H4 (cell line): ENCODE results near the gene ACSM5. TPM values are rescaled to one million over a fixed set of nuclear protein-coding genes. Genes with fewer than 3 reads are reported as not detected.
A peak's percentile ranks its signal among the peaks of the same experiment; 100 is the strongest.

Experiments
- DNase-seq: peaks from one replicate; pipeline ENCODE4 v3.0.0-alpha.2; 2015; ENCODE audit warnings: low spot score
- total RNA-seq: library from RNA; depleted of rRNA; stranded (reverse); fragments of >200 nt; shearing (Covaris generic); gene quantifications from 2 replicates; pipeline ENCODE4 v1.2.3, GENCODE V29; 2014; rRNA removed

ACSM5 gene, protein sequence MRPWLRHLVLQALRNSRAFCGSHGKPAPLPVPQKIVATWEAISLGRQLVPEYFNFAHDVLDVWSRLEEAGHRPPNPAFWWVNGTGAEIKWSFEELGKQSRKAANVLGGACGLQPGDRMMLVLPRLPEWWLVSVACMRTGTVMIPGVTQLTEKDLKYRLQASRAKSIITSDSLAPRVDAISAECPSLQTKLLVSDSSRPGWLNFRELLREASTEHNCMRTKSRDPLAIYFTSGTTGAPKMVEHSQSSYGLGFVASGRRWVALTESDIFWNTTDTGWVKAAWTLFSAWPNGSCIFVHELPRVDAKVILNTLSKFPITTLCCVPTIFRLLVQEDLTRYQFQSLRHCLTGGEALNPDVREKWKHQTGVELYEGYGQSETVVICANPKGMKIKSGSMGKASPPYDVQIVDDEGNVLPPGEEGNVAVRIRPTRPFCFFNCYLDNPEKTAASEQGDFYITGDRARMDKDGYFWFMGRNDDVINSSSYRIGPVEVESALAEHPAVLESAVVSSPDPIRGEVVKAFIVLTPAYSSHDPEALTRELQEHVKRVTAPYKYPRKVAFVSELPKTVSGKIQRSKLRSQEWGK
- total RNA-seq: 1.1 TPM in 1 of 2 replicates, not detected in the other

- peak; percentile 32 for DNase-seq
These were observed at the start of gene ACSM5 for GRCh38 chr16:20409398-20410120. Gene ACSM5 (plus strand): TSS chr16:20409534. CDS start chr16:20411485, 1,951 bp downstream.

DNA sequence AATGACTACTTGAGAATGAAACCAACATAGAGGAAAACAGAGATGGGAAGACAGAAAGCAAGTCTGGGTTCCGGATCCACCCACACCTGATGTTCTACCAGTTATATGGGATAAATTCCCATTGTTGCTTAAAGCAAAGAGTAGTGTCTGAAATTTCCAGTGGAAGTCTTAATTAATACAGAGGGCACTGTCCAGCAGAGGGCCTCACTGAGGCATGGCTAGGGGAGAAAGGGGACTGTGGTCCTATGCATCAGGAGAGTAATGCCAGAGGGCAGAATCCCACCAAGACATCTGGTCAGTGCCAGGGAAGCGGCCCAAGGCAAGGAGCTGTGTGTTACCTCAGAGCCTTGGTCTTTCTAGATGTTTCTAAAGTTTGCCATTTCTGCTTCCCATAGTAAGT lies 49.3 kb upstream of the ACSM5 start:
- DNase-seq: no peak

DNA sequence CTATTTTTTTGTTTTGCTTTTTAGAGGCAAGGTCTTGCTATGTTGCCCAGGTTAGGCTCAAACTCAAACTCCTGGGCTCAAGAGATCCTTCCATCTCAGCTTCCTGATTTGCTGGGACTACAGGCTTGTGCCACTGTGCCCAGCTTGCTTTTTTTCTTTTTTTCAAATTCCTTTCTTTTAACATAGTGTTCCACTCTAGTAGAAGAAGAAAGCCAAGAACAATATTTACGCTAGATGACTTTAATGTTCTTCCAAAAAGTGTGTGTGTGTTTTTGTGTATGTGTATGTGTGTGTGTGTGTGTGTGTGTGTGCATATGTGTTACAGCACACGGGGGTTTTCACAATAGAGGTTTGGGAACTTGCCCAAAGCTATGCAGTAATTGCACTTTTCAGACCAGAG lies 46.1 kb upstream of the ACSM5 start:
- no peak for DNase-seq

GRCh38 chr16:20364051-20364450 lies 45.3 kb upstream of the ACSM5 start:
- no peak for DNase-seq

DNA sequence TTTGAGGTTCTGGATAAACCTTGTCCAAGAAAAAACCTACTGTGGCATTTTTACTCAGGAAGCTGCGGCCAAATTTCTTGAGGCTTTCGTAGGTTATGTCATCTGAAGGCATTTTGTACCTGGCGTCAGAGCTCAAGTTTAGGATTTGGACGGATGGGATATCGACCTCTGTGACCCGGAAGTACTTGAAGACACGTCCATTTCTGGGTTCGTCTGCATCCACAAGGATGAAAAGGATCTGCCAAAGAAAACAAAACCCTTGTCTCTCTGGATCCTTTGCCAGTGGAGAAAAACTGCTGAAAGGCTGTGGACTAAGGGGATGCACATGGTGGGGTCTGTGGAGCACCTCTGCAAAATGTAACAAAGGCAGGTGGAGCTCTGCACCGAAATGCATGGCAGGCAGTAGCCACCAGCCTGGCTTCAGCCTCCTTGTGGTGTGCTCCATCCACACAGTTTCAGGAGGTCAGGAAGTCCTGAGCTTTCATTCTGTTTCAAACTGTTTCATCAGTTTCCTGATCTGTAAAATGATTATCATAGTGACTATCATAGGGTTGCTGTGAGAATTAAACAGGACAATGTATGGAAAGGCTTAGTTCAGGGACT lies 39.8 kb upstream of the ACSM5 start:
- DNase-seq: no peak

DNA sequence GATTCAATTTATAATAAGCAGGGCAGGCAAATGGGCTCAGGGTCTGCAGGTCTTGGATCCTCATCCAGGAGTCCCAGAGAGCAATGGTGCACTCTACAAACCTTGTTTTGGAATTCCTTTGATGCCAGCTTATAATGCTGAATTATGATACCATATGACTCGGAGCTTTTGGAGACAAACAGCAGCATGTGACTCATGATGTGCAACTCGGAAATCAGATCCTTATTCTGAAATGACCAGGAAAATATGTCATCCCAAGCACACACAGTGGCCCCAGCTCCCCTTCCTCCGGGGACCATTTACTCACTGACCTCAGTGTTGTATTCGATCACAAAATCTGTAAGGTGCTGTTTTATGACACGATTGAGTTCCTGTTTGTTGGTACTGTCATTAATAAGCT lies 36.6 kb upstream of the ACSM5 start:
- no peak for DNase-seq

DNA sequence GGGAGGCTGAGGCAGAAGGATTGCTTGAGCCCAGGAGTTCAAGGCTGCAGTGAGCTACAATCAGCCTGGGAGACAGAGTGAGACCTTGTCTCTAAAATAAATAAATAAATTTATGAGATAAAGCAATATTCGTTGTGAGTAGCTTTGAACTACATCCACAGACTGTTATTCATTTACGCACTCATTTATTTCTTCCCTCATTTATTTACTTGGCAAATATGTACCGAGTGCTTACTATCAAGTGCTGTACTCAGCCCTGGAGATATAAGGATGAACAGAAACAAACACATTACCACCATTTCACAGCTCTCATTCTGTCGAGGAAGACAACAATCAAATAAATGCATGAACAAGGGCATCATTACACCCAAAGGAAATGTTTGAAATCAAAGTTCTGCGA lies 32.2 kb upstream of the ACSM5 start:
- DNase-seq: no peak

GRCh38 chr16:20380782-20381181 lies 28.6 kb upstream of the ACSM5 start:
- DNase-seq: no peak

DNA sequence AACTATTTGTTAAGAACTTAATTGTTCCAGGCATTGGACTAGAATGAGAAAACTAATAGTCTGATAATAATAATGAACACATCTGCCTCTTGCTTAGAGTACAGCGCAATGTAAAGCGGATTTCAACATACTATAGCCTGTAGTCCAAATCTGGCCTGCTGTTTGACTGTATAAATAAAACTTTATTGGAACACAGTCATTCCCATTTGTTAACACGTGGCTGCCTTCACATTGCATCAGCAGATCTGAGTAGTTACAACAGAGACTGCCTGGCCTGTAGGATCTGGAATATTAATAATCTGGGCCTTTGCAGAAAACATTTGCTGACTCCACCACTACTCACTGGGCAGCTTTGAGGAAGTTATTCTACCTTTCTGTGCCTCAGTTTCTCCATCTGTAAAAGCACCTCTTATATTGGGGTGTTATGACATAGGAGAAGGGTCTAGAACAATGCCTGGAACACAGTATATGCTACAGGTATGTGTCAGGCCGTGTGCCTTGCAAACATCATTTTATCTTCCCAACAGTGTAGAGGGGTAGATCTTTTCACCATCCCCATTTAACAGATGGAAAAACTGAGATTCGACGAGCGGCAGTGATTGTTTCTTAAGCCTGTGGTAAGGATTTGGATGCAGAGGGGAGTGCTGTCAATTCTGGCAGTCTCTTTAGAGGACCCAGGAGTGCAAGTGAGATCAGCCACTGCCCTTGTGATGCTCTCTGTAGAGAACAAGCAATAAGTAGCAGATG lies 27.0 kb upstream of the ACSM5 start:
- no peak for DNase-seq

GRCh38 chr16:20383106-20384029 lies 26.0 kb upstream of the ACSM5 start:
- DNase-seq: peak; percentile 74

DNA sequence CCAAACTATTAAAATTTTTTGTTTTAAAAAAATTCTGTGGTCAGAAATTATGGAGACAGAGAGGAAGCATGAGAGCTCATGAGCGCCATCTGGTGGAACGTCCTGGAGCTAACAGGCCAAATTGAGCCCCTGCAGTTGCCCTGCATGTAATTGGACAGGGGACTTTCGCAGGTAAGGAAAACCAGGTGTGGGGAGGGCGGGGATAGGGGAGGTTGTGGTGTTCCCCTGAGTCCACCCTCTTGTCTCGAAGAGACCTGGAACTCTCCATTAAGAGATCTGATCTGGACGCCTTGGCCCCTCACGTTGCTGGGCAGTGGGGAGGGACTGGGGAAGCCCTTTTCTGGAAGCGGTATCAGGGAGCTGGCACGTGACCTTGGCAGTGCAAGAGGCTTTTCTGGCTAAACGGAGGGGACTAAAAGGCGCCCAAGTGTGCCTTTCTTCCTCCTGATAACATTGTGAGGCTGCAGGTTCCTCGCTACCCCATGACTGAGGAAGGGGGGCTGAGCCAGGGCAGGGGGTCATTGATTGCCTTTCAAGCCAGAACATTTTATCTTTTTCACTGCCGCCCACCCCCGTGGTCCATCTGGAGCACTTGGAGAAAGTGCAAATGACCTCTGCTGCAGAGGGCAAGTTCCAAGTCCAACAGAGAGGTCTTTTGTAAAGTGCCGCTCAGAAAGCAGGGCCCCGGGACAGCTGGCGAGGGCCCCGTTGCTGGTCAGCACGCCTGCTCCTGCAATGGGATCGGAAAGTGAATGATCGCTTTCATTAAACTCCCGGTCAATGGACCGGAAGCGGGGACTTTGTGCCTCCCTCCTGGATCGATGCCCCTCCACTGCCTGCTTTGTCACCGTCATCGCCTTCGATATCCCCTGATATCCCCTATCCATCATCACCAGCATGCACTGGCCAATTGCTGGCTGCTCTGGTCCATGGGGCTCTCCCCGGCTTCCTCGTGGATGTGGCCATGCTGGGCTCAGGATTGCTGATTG lies 23.2 kb upstream of the ACSM5 start:
- DNase-seq: peak; percentile 13

DNA sequence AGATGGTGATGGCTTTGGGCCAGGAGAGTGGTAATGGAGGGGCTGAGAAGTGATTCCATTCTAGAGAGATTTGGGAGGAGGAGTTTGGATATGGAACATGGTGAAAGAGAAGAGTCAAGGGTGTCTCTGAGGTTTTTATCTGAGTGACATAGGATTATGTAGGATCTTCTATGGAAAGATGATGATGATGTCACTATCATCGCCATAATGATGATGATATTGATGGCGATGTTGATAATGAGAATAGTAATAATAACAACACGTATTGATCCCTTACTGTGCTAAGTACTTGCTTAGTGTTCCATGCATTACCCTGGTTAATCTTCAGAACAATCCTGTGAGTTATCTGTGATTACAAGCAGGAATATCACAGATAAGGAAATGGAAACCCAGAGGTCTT lies 21.4 kb upstream of the ACSM5 start:
- DNase-seq: no peak

- DNase-seq: no peak
These were observed 20.5 kb upstream of the ACSM5 start for GRCh38 chr16:20388854-20389253.

- no peak for DNase-seq
These were observed 18.3 kb upstream of the ACSM5 start for GRCh38 chr16:20391045-20391444.

GRCh38 chr16:20393801-20394577 lies 15.3 kb upstream of the ACSM5 start:
- no peak for DNase-seq

DNA sequence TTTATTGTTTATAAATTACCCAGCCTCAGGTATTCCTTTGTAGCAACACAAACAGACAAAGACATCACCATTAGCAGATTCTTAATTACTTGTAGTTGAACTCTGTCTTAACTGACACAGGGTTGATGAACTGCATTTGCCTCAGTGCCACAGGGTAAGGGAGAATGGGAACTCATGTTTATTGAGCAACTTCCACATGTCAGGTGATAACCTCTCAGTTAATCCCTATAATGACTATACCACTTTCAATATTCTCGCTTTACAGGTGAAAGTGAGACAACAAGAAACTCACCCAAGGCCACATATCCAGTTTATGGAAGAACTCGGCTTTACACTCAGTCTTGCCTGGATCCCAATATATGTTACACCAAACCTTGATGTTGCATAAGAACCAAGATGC lies 13.4 kb upstream of the ACSM5 start:
- no peak for DNase-seq

DNA sequence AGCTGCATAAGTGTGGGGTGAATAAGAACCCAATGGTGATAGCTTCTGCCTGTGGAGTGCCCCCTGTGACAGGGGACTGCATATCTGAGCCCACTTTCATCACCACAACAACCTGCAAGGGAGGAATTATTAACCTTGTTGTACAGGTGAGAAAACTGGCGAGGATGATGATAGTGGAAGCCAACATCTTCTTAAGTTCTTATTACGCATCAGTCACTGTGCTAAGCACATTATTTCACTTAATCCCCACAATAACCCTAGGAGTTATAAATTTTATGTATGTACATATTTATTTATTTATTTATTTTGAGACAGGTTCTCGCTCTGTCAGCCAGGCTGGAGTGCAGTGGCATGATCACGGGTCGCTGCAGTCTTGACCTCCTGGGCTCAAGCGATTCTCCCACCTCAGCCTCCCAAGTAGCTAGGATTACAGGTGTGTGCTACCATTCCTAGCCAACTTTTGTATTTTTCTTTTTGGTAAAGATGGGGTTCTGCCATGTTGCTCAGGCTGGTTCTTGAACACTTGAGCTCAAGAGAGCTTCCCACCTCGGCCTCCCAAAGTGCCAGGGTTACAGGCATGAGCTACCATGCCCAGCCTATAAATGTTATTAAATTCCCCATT lies 12.4 kb upstream of the ACSM5 start:
- no peak for DNase-seq

DNA sequence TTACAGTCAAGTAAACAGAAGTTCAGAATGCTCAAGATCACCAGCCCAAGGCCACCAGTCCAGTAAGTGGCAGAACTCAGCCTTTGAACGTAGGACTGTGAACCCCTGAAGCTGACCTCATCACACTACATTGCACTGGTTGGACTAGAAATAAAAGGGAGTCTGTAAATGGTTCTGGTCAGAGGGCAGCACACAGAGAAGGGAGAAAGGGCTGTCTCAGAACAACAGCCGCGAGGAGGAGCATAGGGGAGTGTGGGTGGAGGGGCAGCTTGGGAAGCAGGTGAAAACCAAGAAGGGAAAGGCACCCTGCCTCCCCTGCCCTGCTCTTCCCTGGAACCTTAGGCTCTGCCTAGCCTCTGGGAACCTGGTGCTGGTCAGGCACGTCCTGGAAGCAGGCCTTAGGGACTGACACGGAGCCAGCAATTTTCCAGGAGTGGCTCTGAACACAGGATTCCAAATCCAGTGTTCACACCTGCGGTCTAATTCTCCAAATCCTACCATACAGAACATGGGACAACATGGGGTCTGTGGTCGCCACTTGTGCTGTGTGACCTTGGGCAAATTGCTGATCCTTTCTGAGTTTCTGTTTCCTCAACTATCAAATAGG lies 11.8 kb upstream of the ACSM5 start:
- DNase-seq: no peak
